ENCODE results near the gene MOB1B.
"Not testable (repeated sequence)": the region's sequence is repeated elsewhere in the genome, so short reads cannot be mapped to it uniquely, and the experiment has no call there.

Gene MOB1B

GRCh38 chr4:71006203-71006907, 104.2 kb downstream of the MOB1B start:
- no peak for TF ChIP-seq CTCF (IDR thresholded peaks at IDR 0.05; ENCODE audit: low read depth, low read length, missing control alignments)
- H3K36me3 ChIP-seq (replicated peaks), result no peaks in the 10 kb centered on the region
- no peak overlapping the region for H3K27ac ChIP-seq
- in situ Hi-C loops (cut with HindIII; ENCODE audit: low pct_ligation_motif_present, low sequenced_read_pairs), result no loop called here
- no peaks in the 10 kb centered on the region for H3K27me3 ChIP-seq (replicated peaks)
- no peak for DNase-seq
- no peak overlapping the region for H3K4me3 ChIP-seq (ENCODE audit: low read depth, low read length)

GRCh38 chr4:71008196-71008595, 106.0 kb downstream of the MOB1B start:
- Histone ChIP-seq H3K36me3 (replicated peaks) (no peaks in the 10 kb centered on the region), H3K4me3 (ENCODE audit: low read depth, low read length) (no peak overlapping the region), H3K27me3 (replicated peaks) (no peaks in the 10 kb centered on the region), H3K27ac (peak overlapping the region; percentile 43)
- no peak for TF ChIP-seq CTCF (IDR thresholded peaks at IDR 0.05; ENCODE audit: low read depth, low read length, missing control alignments)
- DNase-seq, result no peak
- in situ Hi-C loops (cut with HindIII; ENCODE audit: low pct_ligation_motif_present, low sequenced_read_pairs), result no loop called here

GRCh38 chr4:71009086-71009485, 106.9 kb downstream of the MOB1B start:
- no peaks in the 10 kb centered on the region for H3K36me3 ChIP-seq (replicated peaks)
- no peak overlapping the region for H3K4me3 ChIP-seq (ENCODE audit: low read depth, low read length)
- in situ Hi-C loops (cut with HindIII; ENCODE audit: low pct_ligation_motif_present, low sequenced_read_pairs), result no loop called here
- no peak for DNase-seq
- H3K27me3 ChIP-seq (replicated peaks), result no peaks in the 10 kb centered on the region
- peak overlapping the region; percentile 43 for H3K27ac ChIP-seq
- no peak for TF ChIP-seq CTCF (IDR thresholded peaks at IDR 0.05; ENCODE audit: low read depth, low read length, missing control alignments)

GRCh38 chr4:71009890-71010588, 107.9 kb downstream of the MOB1B start:
- Histone ChIP-seq H3K36me3 (replicated peaks) (no peaks in the 10 kb centered on the region), H3K4me3 (ENCODE audit: low read depth, low read length) (no peak overlapping the region), H3K27ac (no peak overlapping the region), H3K27me3 (replicated peaks) (no peaks in the 10 kb centered on the region)
- in situ Hi-C loops (cut with HindIII; ENCODE audit: low pct_ligation_motif_present, low sequenced_read_pairs), result no loop called here
- no peak for DNase-seq
- TF ChIP-seq CTCF (IDR thresholded peaks at IDR 0.05; ENCODE audit: low read depth, low read length, missing control alignments), result peak; percentile 55

- Histone ChIP-seq H3K27ac (no peak overlapping the region), H3K36me3 (replicated peaks) (no peaks in the 10 kb centered on the region), H3K27me3 (replicated peaks) (no peaks in the 10 kb centered on the region), H3K4me3 (ENCODE audit: low read depth, low read length) (no peak overlapping the region)
- DNase-seq, result no peak
- in situ Hi-C loops (cut with HindIII; ENCODE audit: low pct_ligation_motif_present, low sequenced_read_pairs), result no loop called here
- no peak for TF ChIP-seq CTCF (IDR thresholded peaks at IDR 0.05; ENCODE audit: low read depth, low read length, missing control alignments)
Observed at GRCh38 chr4:71011451-71011850, 109.3 kb downstream of the MOB1B start.

- H3K36me3 ChIP-seq (replicated peaks); H3K4me3 ChIP-seq (ENCODE audit: low read depth, low read length); H3K27ac ChIP-seq; in situ Hi-C loops (cut with HindIII; ENCODE audit: low pct_ligation_motif_present, low sequenced_read_pairs); H3K27me3 ChIP-seq (replicated peaks); DNase-seq: not testable (repeated sequence)
Observed at GRCh38 chr4:71017391-71017790, 115.2 kb downstream of the MOB1B start.
